Liver (tissue), 3 donors: ENCODE measurements around the gene RALGAPA2.

Experiments used
- ATF3 ChIP-seq: IDR thresholded peaks from 2 replicates; pipeline ENCODE4 v1.6.1; 2016; ENCODE audit warnings: antibody characterized with exemption
- CTCF ChIP-seq: fragments of 150-350 bp; IDR thresholded peaks from 2 replicates; pipeline ENCODE4 v1.5.1; 2017; ENCODE audit warnings: improper control_type of control experiment, low read depth, low read length; ENCODE audit not compliant: missing input control
- EGR1 ChIP-seq, 2 donors: IDR thresholded peaks; 2 replicates each; pipeline ENCODE4 v1.6.1; 2016 to 2018; ENCODE audit warnings: antibody characterized with exemption in 2 of 2, low read depth in 2 of 2
- HNF4A ChIP-seq, 2 donors: conservative IDR thresholded peaks; 2 replicates each; pipeline ENCODE4 v1.6.1; 2016; ENCODE audit warnings: antibody characterized with exemption in 2 of 2, mild to moderate bottlenecking in 2 of 2
- JUND ChIP-seq, 2 donors: IDR thresholded peaks; 2 replicates each; pipeline ENCODE4 v1.6.1; 2016; ENCODE audit warnings: antibody characterized with exemption in 2 of 2
- MAX ChIP-seq: IDR thresholded peaks from 2 replicates; pipeline ENCODE4 v1.6.1; 2016; ENCODE audit warnings: antibody characterized with exemption
- NR2F2 ChIP-seq: IDR thresholded peaks from 2 replicates; pipeline ENCODE4 v1.6.1; 2016; ENCODE audit warnings: antibody characterized with exemption
- RAD21 ChIP-seq, 2 donors: IDR thresholded peaks; 2 replicates each; pipeline ENCODE4 v1.6.1; 2016; ENCODE audit warnings: antibody characterized with exemption in 2 of 2, mild to moderate bottlenecking in 2 of 2
- REST ChIP-seq: IDR thresholded peaks from 2 replicates; pipeline ENCODE4 v1.6.1; 2016; ENCODE audit warnings: antibody characterized with exemption, mild to moderate bottlenecking
- SP1 ChIP-seq: IDR thresholded peaks from 2 replicates; pipeline ENCODE4 v1.6.1; 2018; ENCODE audit warnings: antibody characterized with exemption, mild to moderate bottlenecking
- TAF1 ChIP-seq: conservative IDR thresholded peaks from 2 replicates; pipeline ENCODE4 v1.6.1; 2016; ENCODE audit warnings: antibody characterized with exemption, mild to moderate bottlenecking
- YY1 ChIP-seq: IDR thresholded peaks from 2 replicates; pipeline ENCODE4 v1.6.1; 2016; ENCODE audit warnings: antibody characterized with exemption, mild to moderate bottlenecking
- ZBTB33 ChIP-seq: IDR thresholded peaks from 2 replicates; pipeline ENCODE4 v1.6.1; 2016; ENCODE audit warnings: antibody characterized with exemption
- donor health status: healthy.
- donor health status: healthy.

- no peak for TF ChIP-seq REST
- TF ChIP-seq RAD21 (IDR thresholded peaks at IDR 0.05): no peak
- TF ChIP-seq MAX: no peak
- TF ChIP-seq ZBTB33: no peak
- TF ChIP-seq CTCF: no peak
- no peak for TF ChIP-seq HNF4A (conservative IDR thresholded peaks at IDR 0.05)
- TF ChIP-seq JUND (IDR thresholded peaks at IDR 0.05): no peak
- TF ChIP-seq TAF1: no peak
- no peak for TF ChIP-seq NR2F2
- no peak for TF ChIP-seq YY1
- TF ChIP-seq SP1: no peak
- TF ChIP-seq EGR1 (IDR thresholded peaks at IDR 0.05; ENCODE audit: low read depth in 2 of 2): no peak
- no peak for TF ChIP-seq ATF3
These were observed 56.6 kb downstream of the RALGAPA2 start for GRCh38 chr20:20655883-20656282.
